ENCODE data around the gene PPP1R3G.

PPP1R3G gene

DNA sequence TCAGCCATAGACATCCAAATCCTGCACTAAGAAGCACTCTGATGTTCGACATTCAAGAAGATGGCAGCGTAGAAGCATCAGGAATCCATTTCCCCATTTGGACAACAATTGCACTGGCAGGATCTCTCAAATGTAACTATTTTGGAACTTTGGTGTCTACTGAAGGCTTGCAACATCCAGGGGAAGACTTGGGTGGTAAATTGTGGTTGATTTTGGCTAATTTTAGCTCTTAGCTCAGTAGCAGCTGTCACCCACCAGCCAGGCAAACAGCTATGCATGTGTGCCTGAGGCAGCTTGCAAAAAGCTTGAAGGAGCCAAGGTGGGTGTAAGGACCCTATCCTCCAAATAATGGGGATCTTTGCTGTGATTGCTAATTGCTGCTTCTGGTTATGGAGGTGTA, 35.1 kb upstream of the PPP1R3G start:
- TF ChIP-seq CTCF (IDR thresholded peaks at IDR 0.05; ENCODE audit: insufficient read depth, low read depth, low read length, missing control alignments) = no peak
- H3K4me3 ChIP-seq (ENCODE audit: low read depth, low read length) = no peak overlapping the region
- DNase-seq (ENCODE audit: low read depth) = no peak

DNA sequence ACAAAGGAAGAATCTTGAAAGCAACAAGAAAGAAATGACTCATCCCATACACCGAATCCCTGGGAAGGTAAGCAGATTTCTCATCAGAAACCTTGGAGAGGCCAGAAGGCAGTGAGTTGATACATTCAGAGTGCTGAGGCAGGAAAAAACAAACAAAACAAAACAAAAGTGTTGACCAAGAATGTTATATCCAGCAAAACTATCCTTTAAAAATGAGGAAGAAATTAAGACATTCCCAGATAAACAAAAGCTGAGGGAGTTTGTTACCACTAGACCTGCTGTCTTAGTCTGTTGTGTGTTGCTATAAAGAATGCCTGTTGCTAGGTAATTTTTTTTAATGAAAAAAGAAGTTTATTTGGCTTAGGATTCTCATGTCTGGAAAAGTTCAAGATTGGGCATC, 33.7 kb upstream of the PPP1R3G start:
- DNase-seq (ENCODE audit: low read depth) = no peak
- no peak for TF ChIP-seq CTCF (IDR thresholded peaks at IDR 0.05; ENCODE audit: insufficient read depth, low read depth, low read length, missing control alignments)
- H3K4me3 ChIP-seq (ENCODE audit: low read depth, low read length) = no peak overlapping the region

GRCh38 chr6:5053038-5053437, 32.1 kb upstream of the PPP1R3G start:
- H3K4me3 ChIP-seq (ENCODE audit: low read depth, low read length) = no peak overlapping the region
- no peak for DNase-seq (ENCODE audit: low read depth)
- TF ChIP-seq CTCF (IDR thresholded peaks at IDR 0.05; ENCODE audit: insufficient read depth, low read depth, low read length, missing control alignments) = no peak

- no peak overlapping the region for H3K4me3 ChIP-seq (ENCODE audit: low read depth, low read length)
- no peak for DNase-seq (ENCODE audit: low read depth)
- TF ChIP-seq CTCF (IDR thresholded peaks at IDR 0.05; ENCODE audit: insufficient read depth, low read depth, low read length, missing control alignments) = no peak
These were observed 31.3 kb upstream of the PPP1R3G start for GRCh38 chr6:5053864-5054244.

- no peak for DNase-seq (ENCODE audit: low read depth)
- no peak for TF ChIP-seq CTCF (IDR thresholded peaks at IDR 0.05; ENCODE audit: insufficient read depth, low read depth, low read length, missing control alignments)
- H3K4me3 ChIP-seq (ENCODE audit: low read depth, low read length) = no peak overlapping the region
These were observed 30.8 kb upstream of the PPP1R3G start for GRCh38 chr6:5054245-5054873.

DNA sequence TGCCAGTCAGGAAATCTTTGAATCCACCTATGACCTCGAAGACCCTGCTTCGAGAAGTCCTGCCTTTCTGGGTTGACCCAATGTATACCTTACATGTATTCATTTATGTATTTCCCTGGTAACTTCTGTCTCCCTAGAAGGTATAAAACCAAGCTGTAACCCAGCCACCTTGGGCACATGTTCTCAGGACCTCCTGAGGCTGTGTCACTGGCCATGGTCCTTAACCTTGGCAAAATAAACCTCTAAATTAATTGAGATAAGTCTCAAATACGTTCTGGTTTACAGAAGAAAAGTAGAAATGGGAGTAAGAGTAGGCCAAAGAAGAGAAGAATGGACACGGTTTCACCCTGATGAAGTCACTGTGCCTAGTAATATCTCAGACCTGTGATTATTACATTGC, 30.0 kb upstream of the PPP1R3G start:
- H3K4me3 ChIP-seq (ENCODE audit: low read depth, low read length) = no peak overlapping the region
- no peak for DNase-seq (ENCODE audit: low read depth)
- no peak for TF ChIP-seq CTCF (IDR thresholded peaks at IDR 0.05; ENCODE audit: insufficient read depth, low read depth, low read length, missing control alignments)

- no peak overlapping the region for H3K4me3 ChIP-seq (ENCODE audit: low read depth, low read length)
- DNase-seq (ENCODE audit: low read depth) = no peak
- TF ChIP-seq CTCF (IDR thresholded peaks at IDR 0.05; ENCODE audit: insufficient read depth, low read depth, low read length, missing control alignments) = no peak
These were observed 26.9 kb upstream of the PPP1R3G start for GRCh38 chr6:5058254-5058653.

All from GM12865 (cell line).